Measurements from ENCODE around the gene PEX7.
"Not testable (repeated sequence)": the region's sequence is repeated elsewhere in the genome, so short reads cannot be mapped to it uniquely, and the experiment has no call there.

PEX7 gene

GRCh38 chr6:136956590-136957544 is 134.5 kb downstream of the PEX7 start:
- peak; percentile 96 for DNase-seq

- DNase-seq = no peak
Measured at GRCh38 chr6:136958168-136958567, 135.8 kb downstream of the PEX7 start.

GRCh38 chr6:136959471-136959891 is 137.1 kb downstream of the PEX7 start:
- peak; percentile 61 for DNase-seq

GRCh38 chr6:136959935-136960334 is 137.5 kb downstream of the PEX7 start:
- DNase-seq = not testable (repeated sequence)

GRCh38 chr6:136960781-136961180 is 138.4 kb downstream of the PEX7 start:
- peak; percentile 11 for DNase-seq

- DNase-seq = peak; percentile 67
Measured at GRCh38 chr6:136961848-136962247, 139.5 kb downstream of the PEX7 start.

GRCh38 chr6:136962661-136963060 is 140.3 kb downstream of the PEX7 start:
- peak; percentile 92 for DNase-seq

GRCh38 chr6:136963259-136963658 is 140.9 kb downstream of the PEX7 start:
- peak; percentile 82 for DNase-seq

All from NCI-H748 treated with DMSO at 0.1 percent for 48 hours (cell line).